HG03571 (cell line): ENCODE data around the gene SAFB2.
"Not testable (repeated sequence)": the region's sequence is repeated elsewhere in the genome, so short reads cannot be mapped to it uniquely, and the experiment has no call there.

Source experiments
- ATAC-seq: cut with Tn5 transposase; IDR thresholded peaks from one replicate; pipeline ENCODE4 v1.9.1; 2021; ENCODE audit not compliant: unreplicated experiment

The SAFB2 gene

GRCh38 chr19:5608766-5609165, 13.8 kb downstream of the SAFB2 start:
- ATAC-seq = not testable (repeated sequence)

DNA sequence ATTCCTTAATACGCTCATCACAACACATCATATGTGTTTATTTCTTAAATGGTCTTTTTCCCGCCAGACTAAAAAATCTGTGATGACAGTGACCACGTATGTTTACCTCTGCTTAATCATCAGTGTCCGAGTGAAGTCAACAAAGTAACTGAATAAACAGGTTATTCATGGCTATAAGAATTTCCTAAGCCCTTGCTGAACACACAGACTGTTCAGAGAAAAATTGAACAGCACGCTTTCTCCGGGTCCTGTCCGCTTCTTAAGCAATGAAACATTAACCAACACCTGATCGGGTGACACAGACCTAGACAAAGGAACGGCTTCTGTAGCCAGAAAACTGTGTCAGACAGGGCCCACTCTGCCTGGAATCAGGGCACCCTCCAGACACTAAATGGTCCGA, 14.3 kb downstream of the SAFB2 start:
- ATAC-seq = no peak

- ATAC-seq = no peak
These were observed 15.0 kb downstream of the SAFB2 start for GRCh38 chr19:5607318-5608275.

GRCh38 chr19:5605362-5605761, 17.2 kb downstream of the SAFB2 start:
- no peak for ATAC-seq

- no peak for ATAC-seq
These were observed 18.9 kb downstream of the SAFB2 start for GRCh38 chr19:5603626-5604025.

GRCh38 chr19:5600797-5601196, 21.8 kb downstream of the SAFB2 start:
- no peak for ATAC-seq

- ATAC-seq = no peak
These were observed 26.8 kb downstream of the SAFB2 start for GRCh38 chr19:5595745-5596144.

- no peak for ATAC-seq
These were observed 27.4 kb downstream of the SAFB2 start for GRCh38 chr19:5595129-5595528.

DNA sequence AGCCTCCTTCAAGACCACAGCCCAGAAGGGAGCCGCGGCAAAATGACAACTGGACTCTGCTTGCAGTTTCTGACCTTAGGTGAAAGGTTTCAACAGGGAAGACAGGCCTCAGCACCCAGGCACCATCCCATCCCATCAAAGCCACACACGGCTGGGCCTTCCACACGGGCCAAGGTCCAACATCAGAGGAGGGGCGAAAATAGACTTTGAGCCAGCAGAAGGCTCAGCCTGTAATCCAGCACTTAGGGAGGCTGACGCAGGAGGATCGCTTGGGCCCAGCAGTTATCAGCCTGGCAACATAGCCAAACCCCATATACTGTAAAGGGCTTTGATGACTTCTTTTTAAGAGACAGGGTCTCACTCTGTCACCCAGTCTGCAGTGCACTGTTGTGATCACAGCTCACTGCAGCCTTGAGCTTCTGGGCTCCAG, 28.0 kb downstream of the SAFB2 start:
- ATAC-seq = no peak

DNA sequence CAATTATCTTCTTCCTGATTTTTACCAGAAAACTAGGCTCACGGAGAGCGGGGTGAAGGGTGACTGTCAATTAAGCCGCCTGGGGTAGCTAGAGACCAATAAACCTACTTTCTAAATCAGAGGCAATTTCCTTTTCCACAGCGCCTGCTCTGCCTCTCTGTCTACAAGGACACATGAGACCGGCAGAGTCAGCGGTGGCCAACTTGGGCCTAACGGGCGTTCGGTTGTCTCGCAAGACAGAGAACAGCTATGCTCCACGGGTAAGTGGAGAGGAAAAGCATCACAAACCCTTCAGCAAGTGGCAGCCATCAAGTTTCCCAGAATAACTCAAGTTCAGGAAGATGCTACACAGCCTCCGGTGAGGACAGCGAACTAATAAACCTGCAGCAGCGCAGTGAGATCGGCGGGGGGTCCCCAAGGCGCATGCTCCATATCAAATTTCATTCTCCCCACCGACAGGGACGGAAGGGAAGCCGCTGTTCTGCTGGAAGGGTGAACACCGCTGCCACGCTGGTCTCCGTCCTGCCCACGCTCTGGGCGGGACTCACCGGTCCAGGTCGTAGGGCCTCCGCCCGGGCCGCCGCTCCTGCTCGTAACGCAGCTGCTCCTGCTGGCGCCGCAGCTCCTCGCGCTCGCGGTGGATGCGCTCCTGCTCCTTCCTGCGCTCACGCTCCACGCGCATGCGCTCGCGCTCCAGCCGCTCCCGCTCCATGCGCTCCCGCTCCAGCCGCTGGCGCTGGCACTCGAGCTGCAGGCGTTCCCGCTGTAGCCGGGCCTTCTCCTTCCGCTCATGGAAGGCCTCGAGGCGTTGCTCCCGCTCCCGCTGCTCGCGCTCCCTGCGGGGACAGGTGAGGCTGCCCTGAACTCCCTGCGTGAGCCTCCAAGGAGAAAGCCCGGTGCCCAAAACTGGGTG, 29.0 kb downstream of the SAFB2 start:
- no peak for ATAC-seq

DNA sequence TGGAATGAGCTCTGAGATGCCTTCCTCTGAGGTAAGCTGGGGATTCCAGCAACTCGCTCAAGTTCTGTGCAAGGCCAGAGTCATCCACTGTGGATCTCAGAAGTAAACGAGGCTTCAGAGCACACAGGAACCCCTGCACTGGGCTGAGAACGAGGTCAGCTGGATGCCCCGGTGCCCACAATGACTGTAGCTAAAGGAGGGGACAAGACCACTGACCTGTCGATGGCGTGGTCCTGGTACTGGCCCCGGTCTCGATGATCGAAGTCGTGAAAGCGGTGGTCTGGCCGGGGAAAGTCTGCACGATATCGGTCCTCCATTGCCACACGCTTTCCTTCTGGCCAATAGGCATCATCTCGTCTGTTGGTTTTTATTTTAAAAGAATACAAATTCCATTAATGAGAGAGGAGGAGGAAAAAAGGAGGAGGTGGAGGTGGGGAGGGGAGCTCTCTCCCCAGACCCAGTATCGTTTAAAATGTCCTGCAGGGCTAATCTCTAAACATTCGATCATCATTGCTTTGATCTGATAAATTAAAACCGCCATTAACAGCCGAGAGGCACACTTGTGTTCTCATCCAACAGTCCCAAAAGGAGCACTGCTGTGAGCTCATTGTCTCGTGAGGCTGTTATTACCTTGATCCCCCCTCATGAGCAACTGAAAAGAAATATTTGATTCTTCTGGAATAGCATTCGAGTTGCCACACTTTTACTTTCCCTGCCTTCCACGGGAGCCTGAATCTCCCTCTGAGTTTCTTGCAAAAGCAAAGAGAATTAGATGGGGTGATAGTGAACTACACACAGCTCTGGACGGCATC, 29.8 kb downstream of the SAFB2 start:
- no peak for ATAC-seq

- no peak for ATAC-seq
These were observed 31.1 kb downstream of the SAFB2 start for GRCh38 chr19:5591476-5591875.

DNA sequence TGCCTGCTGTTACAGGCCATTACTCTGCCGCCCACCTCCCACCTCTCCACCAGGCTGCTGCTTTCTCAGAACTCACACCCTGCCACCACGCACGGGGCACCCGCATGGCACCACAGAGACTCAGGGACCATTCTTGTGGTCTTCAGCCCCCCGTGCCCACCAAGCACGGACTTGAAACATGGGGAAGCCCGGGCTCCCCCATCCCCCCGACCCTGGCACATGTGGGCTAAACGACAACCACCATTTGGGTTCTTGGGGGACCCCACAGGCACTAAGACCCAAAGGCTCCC, 31.8 kb downstream of the SAFB2 start:
- ATAC-seq = no peak

DNA sequence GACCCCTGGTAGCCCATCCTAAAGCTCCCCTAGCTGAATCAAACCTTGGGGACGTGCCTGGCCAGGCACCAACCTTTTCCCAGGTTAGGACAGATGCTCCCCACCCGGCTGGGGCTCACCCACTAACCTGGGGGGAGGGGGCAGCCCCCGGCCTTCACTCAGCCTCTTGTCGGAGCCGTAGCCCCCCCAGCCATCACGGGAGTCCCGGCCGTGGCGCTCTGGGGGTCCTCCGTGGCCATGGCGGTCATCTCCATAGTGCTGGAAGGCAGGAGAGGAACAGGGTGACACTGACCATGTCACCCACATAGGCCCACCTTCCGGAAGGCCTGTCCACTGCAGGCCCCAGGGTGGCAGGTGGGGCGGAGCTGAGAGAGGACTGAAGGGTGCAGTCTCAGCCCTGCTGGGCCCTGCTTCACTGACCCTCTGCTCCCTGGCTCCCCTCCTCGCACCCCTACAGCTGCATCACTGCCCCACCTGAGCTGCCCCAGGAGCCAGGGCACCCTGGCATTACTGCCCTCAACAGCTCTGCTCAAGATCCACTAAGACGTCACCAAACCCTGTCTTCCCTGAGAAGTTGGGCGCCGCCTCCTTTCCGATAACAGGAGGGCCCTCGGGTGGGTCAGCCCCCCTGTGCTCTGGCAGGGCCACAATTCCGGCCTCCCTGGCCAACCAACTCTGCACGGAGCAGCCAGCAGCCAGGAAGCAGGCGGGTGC, 32.3 kb downstream of the SAFB2 start:
- no peak for ATAC-seq

- no peak for ATAC-seq
These were observed 33.5 kb downstream of the SAFB2 start for GRCh38 chr19:5588906-5589676.

DNA sequence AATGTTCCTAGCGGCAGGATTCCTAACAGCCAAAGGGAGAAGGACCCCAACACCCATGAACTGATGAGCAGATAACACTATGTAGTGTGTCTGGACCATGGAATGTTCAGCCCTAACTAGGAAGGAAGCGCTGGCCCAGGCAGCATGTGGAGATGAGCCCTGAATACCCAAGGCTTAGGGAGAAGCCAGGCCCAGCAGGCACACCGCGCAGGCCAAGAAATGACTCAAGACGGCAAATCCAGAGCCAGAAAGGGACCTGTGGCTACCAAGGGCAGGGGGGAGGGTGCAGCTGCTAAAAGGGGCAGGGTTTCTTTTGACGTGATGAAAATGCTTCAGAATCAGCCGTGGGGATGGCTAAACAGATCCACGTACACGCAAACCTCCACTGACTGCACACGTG, 34.1 kb downstream of the SAFB2 start:
- ATAC-seq = no peak

- ATAC-seq = no peak
These were observed 34.9 kb downstream of the SAFB2 start for GRCh38 chr19:5587661-5588060.

GRCh38 chr19:5587071-5587455, 35.5 kb downstream of the SAFB2 start:
- ATAC-seq = no peak

- no peak for ATAC-seq
These were observed 36.1 kb downstream of the SAFB2 start for GRCh38 chr19:5586300-5587070.
